Lower lobe of right lung (tissue), 2 donors: Measurements from ENCODE around the gene C1QL2. TPM values are rescaled to one million over a fixed set of nuclear protein-coding genes. Genes with fewer than 3 reads are reported as not detected.

Source experiments
- ATAC-seq, 2 donors: fragments of 200-7000 bp; cut with Tn5 transposase; one replicate each; pipeline ENCODE4 v1.9.1; 2020 to 2022; ENCODE audit warnings: mild to moderate bottlenecking in 2 of 2, moderate library complexity in 2 of 2
- DNase-seq: peaks from one replicate; pipeline ENCODE4 v3.0.0-alpha.2; 2020
- H3K27ac ChIP-seq: fragments of 200-600 bp; one replicate; pipeline ENCODE4 v1.8.0; 2022
- H3K27me3 ChIP-seq: fragments of 200-600 bp; one replicate; pipeline ENCODE4 v1.8.0; 2022; ENCODE audit warnings: low read depth
- H3K36me3 ChIP-seq: fragments of 200-600 bp; one replicate; pipeline ENCODE4 v1.8.0; 2022; ENCODE audit warnings: mild to moderate bottlenecking
- H3K4me1 ChIP-seq: fragments of 200-600 bp; one replicate; pipeline ENCODE4 v1.8.0; 2022
- H3K4me3 ChIP-seq: fragments of 200-600 bp; one replicate; pipeline ENCODE4 v1.8.0; 2022; ENCODE audit warnings: mild to moderate bottlenecking
- H3K9me3 ChIP-seq: fragments of 200-600 bp; one replicate; pipeline ENCODE4 v1.8.0; 2022
- CTCF ChIP-seq: fragments of 200-600 bp; IDR thresholded peaks from one replicate; pipeline ENCODE4 v1.8.0; 2022; ENCODE audit warnings: antibody characterized with exemption, mild to moderate bottlenecking
- intact Hi-C: fragments of 100-400 bp; cut with DNase I; formaldehyde crosslinking; loops from one replicate; pipeline ENCODE4 v1.11.0; 2022
- total RNA-seq: library from RNA; stranded (reverse); fragmentation: NEBNext Ultra II Directional; extraction: Animal tissue kit (Norgen Biotek cat#: 25700); gene quantifications from one replicate; pipeline ENCODE4 v1.2.1, GENCODE V29; 2021
- donor health status: DM: no; HTN: yes; CAD: no; lungs with severe emphysema.

The C1QL2 gene
- total RNA-seq, 1 donor from 2014 or later, result not detected

DNA sequence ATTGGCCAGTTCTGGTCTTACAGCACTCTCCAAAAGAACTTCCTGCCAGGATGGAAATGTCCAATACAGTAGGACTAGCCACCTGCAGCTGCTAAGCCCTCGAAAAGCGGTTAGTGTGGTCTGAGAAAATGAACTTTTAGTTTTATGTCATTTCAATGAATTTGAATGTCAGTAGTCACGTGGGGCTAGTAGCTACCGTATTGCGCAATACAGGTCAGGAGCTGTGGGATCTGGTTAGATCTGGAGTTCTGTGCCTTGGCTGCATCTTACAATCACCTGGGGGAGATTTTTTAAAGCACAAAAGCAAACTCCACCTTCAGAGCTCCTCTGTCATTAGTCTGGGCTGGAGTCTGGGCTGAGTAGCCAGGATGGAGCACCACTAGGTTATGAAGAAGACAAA, 35.9 kb downstream of the C1QL2 start:
- no peak for TF ChIP-seq CTCF
- no peaks in the 10 kb centered on the region for H3K36me3 ChIP-seq
- no peak for DNase-seq
- ATAC-seq, result no peak
- no peak overlapping the region for H3K27ac ChIP-seq
- H3K27me3 ChIP-seq, result peaks cover 25% of the 10 kb centered on the region
- no peak overlapping the region for H3K4me3 ChIP-seq
- intact Hi-C loops, result no loop called here
- H3K4me1 ChIP-seq, result no peaks in the 10 kb centered on the region
- no peaks in the 10 kb centered on the region for H3K9me3 ChIP-seq

DNA sequence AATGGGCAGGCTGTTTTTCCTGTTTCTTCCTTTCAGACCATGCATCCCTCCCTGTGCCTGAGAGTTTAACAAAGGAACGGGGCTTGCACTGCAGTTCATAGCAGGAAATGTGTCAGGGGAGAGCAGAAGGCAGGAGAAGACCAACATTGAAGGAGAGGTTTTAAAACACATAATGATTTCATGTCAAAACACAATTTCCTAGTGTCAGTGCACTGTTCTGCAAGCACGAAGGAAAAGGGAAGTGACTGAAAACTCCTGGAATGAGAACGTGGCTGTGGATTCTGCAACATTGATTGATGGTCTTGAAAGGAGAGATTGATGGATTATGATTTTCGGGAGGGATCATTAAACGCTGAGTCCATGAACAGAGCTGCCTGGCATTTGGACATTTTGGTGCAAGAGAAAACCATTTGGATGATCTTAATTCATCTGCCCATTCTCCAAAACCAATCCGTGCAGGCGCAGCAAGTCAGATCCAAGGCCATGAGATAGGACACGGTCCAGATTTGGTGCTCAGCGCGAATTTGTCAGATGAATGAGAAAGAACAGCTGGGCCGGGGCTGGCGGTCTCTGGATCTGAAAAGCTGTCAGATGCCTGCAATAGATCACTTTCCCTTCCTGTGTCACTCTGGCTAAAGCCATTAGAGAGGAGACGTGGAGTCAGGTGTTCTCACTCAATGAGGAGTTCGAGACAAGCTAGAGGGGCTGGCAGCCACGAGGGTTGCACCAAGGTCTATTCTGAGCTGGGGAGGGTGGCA, 38.4 kb downstream of the C1QL2 start:
- H3K27me3 ChIP-seq, result peaks cover 26% of the 10 kb centered on the region
- intact Hi-C loops, result no loop called here
- no peak overlapping the region for H3K4me3 ChIP-seq
- DNase-seq, result no peak
- TF ChIP-seq CTCF, result no peak
- H3K4me1 ChIP-seq, result no peaks in the 10 kb centered on the region
- no peaks in the 10 kb centered on the region for H3K36me3 ChIP-seq
- no peak overlapping the region for H3K27ac ChIP-seq
- no peak for ATAC-seq
- H3K9me3 ChIP-seq, result no peaks in the 10 kb centered on the region

- ATAC-seq (no peak), DNase-seq (no peak)
- Histone ChIP-seq H3K36me3 (no peaks in the 10 kb centered on the region), H3K4me3 (no peak overlapping the region), H3K4me1 (no peaks in the 10 kb centered on the region), H3K27ac (no peak overlapping the region), H3K9me3 (no peaks in the 10 kb centered on the region), H3K27me3 (peaks cover 26% of the 10 kb centered on the region)
- TF ChIP-seq CTCF, result no peak
- intact Hi-C loops, result no loop called here
Measured at GRCh38 chr2:119119076-119119785, 39.3 kb downstream of the C1QL2 start.

GRCh38 chr2:119117891-119118882, 40.4 kb downstream of the C1QL2 start:
- Histone ChIP-seq H3K36me3 (no peaks in the 10 kb centered on the region), H3K9me3 (no peaks in the 10 kb centered on the region), H3K27ac (no peak overlapping the region), H3K4me1 (no peaks in the 10 kb centered on the region), H3K4me3 (no peak overlapping the region), H3K27me3 (peaks cover 21% of the 10 kb centered on the region)
- intact Hi-C loops, result no loop called here
- DNase-seq, result no peak
- no peak for TF ChIP-seq CTCF
- no peak for ATAC-seq

DNA sequence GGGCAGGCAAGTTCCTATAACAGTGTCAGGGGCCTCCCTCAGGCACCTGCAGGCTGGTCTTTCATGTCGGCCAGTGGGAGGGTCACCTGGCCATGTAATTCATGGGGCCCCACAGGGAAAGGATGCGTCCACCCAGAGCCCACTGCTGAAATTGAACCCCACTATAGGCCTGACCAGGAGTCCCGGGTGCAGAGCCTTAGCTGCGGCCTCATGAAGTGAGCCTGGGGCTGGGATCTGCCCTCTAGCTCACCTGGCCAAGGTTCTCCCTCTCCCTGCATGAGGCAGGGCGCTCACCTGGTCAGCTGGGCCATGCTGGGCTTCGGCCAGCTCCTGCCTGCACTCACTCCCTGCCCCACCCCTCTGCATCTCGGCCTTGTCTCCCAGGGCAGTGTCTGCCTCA, 41.1 kb downstream of the C1QL2 start:
- no peak for TF ChIP-seq CTCF
- ATAC-seq (no peak), DNase-seq (no peak)
- intact Hi-C loops, result no loop called here
- no peaks in the 10 kb centered on the region for H3K4me1 ChIP-seq
- peaks cover 25% of the 10 kb centered on the region for H3K27me3 ChIP-seq
- H3K9me3 ChIP-seq, result no peaks in the 10 kb centered on the region
- no peak overlapping the region for H3K4me3 ChIP-seq
- no peaks in the 10 kb centered on the region for H3K36me3 ChIP-seq
- no peak overlapping the region for H3K27ac ChIP-seq
